GM21619 (cell line): ENCODE measurements around the gene FOXK2.

ENCODE experiments used
- ATAC-seq: cut with Tn5 transposase; IDR thresholded peaks from one replicate; pipeline ENCODE4 v1.9.1; 2021; ENCODE audit not compliant: unreplicated experiment

Gene FOXK2

GRCh38 chr17:82518826-82519810, at the start of gene FOXK2:
TSS of gene FOXK2 (plus strand) at chr17:82519732. CDS start at chr17:82519889, 157 bp downstream.
- peak; percentile 90 for ATAC-seq

GRCh38 chr17:82470065-82470464, 49.5 kb upstream of the FOXK2 start:
- no peak for ATAC-seq

DNA sequence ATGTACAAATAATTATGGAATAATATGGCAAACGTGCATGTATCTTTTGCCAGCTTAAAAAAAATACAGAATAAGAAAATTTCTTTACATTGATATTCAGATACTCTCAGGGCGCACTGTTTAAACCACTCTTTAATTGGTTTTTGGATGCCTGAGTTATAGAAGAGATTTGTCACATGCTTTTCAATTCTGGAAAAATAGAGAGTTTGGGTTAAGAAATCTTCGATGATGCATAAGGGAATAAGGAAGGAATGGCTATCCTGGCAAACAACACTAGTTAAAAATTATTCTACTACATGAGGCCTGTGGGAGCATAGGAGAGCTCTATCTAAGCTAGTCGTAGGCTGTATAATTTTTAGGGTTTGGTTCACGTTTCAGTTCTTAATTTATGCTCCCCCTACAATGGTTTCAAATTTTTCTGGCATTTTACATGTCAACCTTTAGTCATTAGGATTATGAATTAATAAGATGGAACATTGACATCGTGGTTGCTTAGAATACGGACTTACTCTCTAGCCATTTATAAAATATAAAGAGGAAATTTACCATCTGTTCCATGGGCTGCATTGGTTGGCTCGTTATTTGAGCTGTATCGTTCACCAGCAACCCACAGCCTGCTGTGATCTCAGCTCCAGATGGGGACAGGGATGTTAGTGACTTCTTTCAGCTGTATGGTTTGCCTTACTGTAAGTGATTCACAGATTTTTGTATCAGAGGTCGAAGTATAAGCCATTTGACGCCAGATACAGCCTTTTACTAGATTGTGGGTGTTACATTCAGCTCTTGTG, 45.1 kb upstream of the FOXK2 start:
- no peak for ATAC-seq

- no peak for ATAC-seq
Measured at GRCh38 chr17:82475458-82475857, 44.1 kb upstream of the FOXK2 start.

GRCh38 chr17:82477934-82478333, 41.6 kb upstream of the FOXK2 start:
- ATAC-seq, result no peak

- ATAC-seq, result no peak
Measured at GRCh38 chr17:82479602-82480001, 39.9 kb upstream of the FOXK2 start.

GRCh38 chr17:82480318-82480717, 39.2 kb upstream of the FOXK2 start:
- no peak for ATAC-seq

DNA sequence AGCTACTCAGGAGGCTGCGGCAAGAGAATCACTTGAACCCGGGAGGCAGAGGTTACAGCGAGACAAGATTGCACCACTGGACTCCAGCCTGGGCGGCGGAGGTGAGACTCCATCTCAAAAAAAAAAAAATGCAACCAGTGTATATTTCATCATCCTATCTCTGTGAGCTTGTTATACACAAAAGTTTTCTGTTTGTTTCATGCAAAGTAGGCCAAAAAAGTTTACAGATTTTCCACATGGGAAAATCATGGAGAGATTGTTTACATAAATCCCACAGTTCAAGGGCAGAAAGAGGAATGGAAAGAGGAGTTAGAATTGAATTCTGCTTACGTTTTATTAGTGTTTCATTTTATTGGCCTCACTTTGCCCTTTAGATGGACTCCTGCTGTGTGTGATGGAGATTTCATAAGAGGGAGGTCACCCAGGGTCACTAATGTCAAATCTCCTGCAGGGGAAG, 36.3 kb upstream of the FOXK2 start:
- no peak for ATAC-seq

DNA sequence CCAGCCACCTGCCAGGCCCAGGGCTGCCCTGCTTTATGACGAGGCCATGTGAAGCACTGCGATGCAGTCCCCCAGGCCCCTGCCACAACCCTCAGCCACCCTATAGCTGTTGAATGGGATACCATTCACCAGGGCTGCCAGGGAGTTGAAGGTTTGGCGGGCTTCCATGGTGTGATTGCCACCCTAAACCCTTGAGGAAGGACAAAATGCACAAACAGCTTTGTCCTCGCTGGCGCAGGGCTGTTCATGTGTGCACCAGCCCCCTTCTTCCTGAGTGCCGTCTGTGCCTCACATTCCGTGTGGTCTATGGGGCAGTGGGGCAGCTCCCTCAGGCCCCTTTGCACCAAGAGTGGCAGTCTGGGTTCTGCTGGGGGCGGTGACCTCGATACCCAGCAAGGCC, 35.7 kb upstream of the FOXK2 start:
- no peak for ATAC-seq

- no peak for ATAC-seq
Measured at GRCh38 chr17:82486231-82487094, 33.1 kb upstream of the FOXK2 start.

DNA sequence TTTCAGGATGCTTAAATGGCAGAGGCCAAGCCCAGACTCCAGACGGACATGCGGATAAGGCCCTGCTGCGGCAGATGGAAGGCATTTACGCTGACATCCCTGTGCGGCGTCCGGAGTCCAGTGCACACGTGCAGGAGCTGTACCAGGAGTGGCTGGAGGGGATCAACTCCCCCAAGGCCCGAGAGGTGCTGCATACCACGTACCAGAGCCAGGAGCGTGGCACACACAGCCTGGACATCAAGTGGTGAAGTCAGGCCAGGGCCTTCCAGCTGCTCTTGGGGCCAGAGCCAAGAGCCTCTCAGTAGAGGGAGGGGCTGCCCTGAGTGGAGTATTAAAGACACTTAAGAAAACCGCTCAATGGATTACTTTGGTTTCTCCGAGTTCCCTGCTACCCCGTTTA, 31.6 kb upstream of the FOXK2 start:
- no peak for ATAC-seq

GRCh38 chr17:82489117-82489516, 30.4 kb upstream of the FOXK2 start:
- no peak for ATAC-seq

DNA sequence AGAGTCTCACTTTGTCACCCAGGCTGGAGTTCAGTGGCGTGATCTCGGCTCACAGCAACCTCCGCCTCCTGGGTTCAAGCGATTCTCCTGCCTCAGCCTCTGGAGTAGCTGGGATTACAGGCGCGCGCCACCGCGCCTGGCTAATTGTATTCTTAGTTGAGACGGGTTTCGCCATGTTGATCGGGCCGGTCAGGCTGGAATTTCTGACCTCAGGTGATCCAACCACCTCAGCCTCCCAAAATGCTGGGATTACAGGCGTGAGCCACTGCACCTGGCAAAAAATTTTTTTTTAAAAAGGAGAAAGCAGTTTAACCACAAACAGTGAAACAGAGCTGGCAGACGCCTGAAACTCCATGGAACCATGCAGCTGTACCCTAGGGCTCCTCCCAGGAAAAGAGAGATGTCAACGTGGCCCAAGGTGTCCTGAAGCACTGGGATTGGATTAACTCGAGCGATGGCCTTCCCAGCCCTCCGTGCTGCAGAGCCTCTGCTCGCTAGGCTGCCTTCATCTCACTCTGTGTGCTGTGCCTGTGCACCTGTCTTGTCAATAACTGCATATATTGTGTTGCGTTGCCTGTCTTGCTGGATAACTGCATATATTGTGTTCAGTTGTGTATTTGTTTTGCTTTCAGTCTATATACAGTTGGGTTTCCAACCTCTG, 29.6 kb upstream of the FOXK2 start:
- no peak for ATAC-seq

GRCh38 chr17:82490512-82491195, 28.9 kb upstream of the FOXK2 start:
- ATAC-seq, result no peak

GRCh38 chr17:82491196-82491530, 28.4 kb upstream of the FOXK2 start:
- ATAC-seq, result no peak

DNA sequence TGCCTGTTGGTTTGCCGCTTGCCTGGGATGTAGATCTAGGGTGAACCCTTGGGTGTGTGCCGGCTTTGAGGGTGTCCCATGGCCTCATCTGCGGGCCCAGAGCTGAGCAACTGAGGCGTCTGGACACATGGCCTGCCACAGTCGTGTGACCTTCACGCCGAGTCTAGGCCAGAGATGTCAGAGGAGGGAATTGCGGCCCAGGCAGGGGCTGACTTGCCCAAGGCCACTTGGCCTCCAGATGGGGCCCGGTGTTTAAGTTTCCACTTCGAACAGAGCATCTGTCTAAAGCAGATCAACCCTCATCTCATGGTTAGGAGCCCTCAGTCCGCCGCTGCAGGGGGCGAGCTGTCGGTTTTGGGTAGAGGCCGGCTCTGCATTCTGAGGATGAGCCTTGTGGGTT, 28.0 kb upstream of the FOXK2 start:
- no peak for ATAC-seq

- ATAC-seq, result no peak
Measured at GRCh38 chr17:82492643-82493225, 26.8 kb upstream of the FOXK2 start.

DNA sequence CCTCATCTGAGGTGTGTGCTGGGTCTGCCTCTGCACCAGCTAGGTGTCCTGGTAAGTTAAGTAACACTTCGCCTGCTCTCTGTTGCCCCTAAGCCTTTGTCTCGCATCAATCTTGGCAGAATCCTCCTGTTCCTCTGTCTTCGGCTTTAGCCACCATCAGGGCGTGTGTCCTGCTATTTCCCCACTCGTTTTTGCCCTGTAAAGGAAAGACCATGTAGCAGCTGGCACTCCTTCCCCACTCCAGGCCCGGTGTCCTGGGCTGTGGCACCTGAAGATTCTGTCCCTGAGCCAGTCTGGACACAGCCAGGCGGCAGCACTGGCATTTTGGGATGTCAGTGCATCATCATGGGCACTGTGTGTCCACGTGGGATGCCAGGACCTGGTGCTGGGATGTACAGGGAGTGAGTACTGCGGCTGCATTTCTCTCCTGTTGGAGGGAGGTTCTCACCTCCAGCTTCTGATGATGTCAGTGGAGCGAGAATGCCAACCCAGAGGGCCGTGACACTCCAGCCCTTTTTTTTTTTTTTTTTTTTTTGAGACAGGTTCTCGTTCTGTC, 26.2 kb upstream of the FOXK2 start:
- no peak for ATAC-seq
